NOMO-1 (cell line): ENCODE data around the gene PROK1.
"Not testable (repeated sequence)": the region's sequence is repeated elsewhere in the genome, so short reads cannot be mapped to it uniquely, and the experiment has no call there.

ENCODE experiments used
- DNase-seq, 2 experiments: peaks; one replicate each; lab custom pipeline; 2025; ENCODE audit not compliant: unreplicated experiment in 2 of 2; lab: John Stamatoyannopoulos, UW

Gene PROK1

DNA sequence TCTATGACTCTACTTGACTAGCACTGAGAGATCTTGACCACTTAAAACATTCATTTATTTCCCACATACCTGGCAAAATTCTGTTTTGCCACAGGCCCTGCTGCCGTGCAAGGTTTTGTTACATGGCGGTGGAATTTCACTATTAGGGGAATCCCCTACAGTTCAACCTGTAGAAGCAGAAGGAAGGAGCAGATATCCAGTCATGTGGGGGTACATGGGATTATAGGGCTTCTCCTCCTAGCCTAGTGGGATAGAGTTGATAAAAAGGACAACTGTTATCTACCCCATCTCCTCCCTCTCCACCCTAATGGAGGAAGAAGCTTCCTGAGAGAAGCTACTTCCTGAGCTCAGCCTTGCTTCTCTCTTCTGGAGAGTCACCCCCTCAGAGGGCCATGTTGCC lies 17.7 kb upstream of the PROK1 start:
- no peak for DNase-seq

DNA sequence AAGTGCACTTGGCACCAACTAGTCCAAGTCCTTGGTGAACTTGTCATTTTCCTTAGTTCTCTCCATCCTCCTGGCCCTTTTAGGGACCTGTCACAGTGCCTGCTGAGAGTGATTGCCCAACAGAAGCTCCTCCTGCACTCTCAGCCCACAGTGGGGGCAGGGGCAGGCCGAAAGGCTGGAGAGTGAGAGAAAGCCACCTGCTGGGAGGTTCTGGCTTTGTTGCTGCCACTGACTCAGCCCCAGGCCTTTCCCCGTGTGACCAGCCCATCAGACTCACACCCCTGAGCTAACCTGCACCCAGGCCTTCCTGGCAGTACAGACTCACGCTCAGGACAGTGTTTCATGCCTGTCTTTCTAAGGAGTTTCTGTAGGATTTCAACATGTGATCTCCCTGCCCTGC lies 17.1 kb upstream of the PROK1 start:
- peak; percentile 85 to 86 for DNase-seq

- DNase-seq = no peak
Observed at GRCh38 chr1:110434946-110435345, 16.0 kb upstream of the PROK1 start.

DNA sequence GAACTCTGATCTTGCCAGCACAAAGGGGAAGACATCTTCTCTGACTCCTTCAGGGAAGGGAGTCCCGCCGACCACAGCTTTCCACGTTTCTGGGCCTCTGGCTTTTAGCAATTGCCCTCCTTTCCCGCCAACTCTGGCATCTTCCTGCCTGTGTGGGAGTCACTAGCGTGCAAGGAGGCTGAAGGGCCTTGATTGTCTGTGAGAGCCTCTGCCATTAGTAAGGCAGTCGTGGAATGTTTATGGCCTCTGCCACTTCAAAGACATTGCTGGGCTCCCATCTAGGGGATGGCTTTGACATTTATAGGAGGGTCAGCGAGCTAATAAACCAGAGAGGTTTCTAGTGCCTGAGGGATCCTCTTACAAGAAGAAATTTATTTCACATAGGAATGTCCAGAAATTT lies 14.3 kb upstream of the PROK1 start:
- DNase-seq = no peak

GRCh38 chr1:110437645-110438299 lies 13.2 kb upstream of the PROK1 start:
- not testable (repeated sequence) for DNase-seq

- no peak for DNase-seq
Observed at GRCh38 chr1:110438893-110439292, 12.1 kb upstream of the PROK1 start.

GRCh38 chr1:110439873-110440272 lies 11.1 kb upstream of the PROK1 start:
- DNase-seq = not testable (repeated sequence)

DNA sequence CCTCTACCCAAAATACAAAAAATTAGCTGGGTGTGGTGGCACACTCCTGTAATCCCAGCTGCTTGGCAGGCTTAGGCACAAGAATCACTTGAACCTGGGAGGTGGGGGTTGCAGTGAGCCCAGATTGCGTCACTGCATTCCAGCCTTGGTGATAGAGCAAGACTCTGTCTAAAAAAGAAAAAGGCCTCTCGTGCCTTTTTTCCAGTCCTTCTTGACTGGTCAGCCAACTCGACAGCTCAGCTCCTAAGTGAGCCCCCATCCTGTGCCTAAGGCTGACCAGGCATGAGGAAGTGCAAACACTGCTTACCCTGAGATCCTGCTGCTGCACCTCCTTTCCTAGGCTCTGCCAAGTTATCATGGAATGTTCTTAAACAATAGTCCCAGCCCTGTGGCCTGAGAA lies 10.1 kb upstream of the PROK1 start:
- DNase-seq = no peak

DNA sequence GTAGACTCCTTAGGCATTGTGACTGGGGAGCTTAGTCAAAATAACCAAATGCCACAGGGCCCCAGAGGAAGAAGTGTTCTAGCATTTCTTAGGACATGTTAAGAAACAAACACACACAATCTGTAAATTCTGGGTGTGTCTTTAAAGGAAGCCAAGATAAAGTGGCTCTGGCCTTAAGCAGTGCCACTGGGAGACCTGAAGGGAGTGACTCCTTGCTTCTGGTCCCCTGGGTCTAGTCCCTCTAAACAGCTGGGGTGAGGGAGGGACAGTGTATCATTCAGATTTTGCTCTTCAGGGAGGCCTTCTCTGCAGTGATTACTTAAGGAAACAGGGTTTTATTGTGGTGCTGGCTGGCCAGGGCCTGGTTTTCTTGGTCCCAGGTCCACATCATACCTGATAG lies 9.1 kb upstream of the PROK1 start:
- no peak for DNase-seq

DNA sequence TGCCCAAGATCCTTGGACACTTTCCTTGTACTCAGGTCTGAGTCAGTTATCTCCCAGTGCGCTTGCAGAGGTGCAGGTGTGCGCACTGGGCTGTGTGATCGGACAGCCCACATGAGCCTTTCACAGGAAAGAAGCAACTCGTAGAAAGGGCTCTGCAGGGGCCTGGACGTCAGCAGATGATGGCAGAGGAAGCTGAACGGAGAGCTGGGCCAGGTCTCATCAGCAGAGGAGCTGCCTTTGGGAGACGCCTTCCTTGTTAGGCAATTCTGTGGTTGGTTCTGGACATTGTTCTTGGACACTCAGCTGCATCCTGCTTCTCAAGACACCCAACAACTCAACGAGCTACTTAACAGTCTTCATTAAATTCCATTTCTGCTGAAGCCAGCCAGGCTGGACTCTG lies 7.5 kb upstream of the PROK1 start:
- DNase-seq = no peak

- no peak for DNase-seq
Observed at GRCh38 chr1:110444561-110444960, 6.4 kb upstream of the PROK1 start.

DNA sequence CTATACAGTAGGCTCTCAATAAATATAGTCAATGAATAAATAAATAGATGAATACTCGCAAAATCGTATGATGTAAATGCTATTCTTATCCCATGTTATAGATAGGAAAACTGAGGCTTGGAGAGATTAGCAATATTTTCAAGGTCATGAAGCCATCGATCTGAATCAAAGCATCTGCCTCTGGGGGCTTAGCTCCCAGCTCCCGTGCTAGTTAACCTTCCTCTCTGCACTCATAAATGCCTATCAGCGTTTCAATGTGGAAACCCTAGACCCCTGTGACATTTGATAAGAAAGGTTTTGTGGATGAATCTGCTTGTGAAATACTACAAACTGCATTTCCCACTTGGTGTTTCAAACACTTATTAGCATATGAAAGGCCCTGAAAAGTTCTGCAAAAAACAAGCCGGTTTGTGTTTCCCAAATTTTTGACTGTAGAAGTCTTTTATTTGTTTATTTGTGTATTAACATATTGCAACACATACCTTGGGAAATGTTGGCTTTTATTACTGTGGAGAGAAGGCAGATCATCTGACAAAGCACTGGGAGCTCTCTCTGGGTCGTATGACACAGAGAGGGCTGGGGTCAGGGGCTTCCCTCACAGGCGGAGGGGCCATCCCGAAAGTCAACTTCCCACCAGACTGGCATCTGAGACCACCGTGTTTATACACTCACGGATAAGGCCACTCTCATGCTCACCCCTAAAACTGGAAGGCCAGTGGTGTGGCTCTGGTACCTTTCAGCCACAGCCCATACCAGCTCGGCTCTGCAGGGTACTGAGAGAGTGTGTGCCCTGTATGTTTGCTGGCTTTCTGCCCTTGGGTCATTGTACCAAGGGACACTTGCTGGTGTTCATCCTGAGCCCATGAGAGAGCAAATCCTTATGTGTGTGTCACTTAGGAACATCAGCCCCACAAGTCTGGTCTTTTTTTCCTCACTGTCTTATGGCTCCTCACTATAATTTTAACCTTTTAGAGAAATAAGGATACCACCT lies 993 bp upstream of the PROK1 start:
- no peak for DNase-seq

DNA sequence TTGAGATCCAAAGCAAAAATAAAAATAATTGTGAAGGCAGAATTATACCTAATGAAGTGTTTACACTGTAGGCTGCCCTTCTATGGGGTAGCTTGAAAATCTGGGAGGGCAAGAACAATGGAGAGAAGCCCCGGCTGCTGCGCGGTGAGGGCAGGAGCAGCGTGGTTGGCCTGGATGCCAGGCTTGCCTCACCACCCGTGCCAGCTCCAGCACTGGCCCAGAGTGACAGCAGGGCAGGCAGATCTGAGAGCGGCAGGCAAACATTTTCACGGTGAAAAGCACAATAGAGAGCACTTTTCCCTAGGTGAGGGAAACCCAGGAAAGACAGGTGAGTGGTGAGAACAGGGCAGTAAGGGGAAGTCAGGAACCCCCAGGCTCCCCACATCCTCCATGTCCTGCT lies 1.4 kb downstream of the PROK1 start:
- DNase-seq = no peak

DNA sequence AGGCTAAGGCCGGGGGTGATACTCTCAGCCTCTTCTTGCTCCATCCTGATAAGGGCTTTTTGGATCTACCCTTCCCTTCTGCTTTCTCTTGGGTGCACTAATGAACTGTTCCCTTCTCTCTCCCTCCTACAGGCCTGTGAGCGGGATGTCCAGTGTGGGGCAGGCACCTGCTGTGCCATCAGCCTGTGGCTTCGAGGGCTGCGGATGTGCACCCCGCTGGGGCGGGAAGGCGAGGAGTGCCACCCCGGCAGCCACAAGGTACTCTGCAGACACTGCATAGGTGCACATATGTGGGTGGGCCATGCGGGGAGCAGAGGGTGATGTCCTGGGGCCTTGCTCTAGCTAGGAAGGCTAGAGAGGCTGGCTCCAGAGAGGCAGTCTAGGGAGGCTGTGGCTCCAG lies 2.9 kb downstream of the PROK1 start:
- DNase-seq = no peak

GRCh38 chr1:110454328-110454727 lies 3.4 kb downstream of the PROK1 start:
- no peak for DNase-seq

DNA sequence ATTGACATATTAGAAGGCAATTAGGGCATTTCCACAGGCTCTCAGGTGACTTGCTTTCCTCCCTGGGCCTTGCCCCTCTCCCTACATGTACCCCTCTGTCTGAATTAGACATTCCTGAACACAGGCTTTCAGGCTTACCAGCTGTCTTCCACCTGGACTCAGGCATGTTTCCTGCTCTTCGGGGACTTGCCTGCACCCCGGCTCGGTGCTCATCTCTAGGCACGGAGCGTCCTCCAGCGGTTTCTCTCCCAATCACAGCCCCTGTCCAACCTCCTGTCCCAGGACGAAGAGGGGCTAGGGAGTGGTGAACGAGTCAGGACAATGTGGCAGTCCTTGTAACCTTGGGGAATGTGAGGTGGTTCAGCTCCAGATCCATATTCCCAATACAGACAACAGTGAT lies 4.2 kb downstream of the PROK1 start:
- DNase-seq = no peak

- no peak for DNase-seq
Observed at GRCh38 chr1:110457206-110457605, 6.3 kb downstream of the PROK1 start.

- DNase-seq = peak; percentile 53 to 81
Observed at GRCh38 chr1:110460253-110461220, 9.6 kb downstream of the PROK1 start.

DNA sequence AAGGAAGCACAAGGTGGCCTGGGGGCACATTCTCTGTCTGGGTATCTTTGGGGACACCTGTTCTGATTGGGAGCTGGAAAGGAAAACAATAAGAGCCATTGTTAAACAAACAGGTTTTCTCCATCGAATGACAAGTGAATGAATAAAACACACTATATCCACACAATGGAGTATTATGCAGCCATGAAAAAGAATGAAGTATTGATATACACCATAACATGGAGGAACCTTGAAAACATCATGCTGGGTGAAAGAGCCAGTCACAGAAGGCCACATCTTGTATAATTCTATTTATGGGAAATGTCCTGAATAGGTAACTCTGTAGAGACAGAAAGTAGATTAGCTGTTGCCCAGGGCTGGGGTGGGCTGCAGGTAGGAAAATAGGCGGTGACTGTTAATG lies 11.1 kb downstream of the PROK1 start:
- no peak for DNase-seq

GRCh38 chr1:110462964-110463363 lies 12.0 kb downstream of the PROK1 start:
- no peak for DNase-seq

GRCh38 chr1:110463725-110464124 lies 12.8 kb downstream of the PROK1 start:
- no peak for DNase-seq
